ENCODE measurements around the gene ARHGEF2.

ARHGEF2 gene

DNA sequence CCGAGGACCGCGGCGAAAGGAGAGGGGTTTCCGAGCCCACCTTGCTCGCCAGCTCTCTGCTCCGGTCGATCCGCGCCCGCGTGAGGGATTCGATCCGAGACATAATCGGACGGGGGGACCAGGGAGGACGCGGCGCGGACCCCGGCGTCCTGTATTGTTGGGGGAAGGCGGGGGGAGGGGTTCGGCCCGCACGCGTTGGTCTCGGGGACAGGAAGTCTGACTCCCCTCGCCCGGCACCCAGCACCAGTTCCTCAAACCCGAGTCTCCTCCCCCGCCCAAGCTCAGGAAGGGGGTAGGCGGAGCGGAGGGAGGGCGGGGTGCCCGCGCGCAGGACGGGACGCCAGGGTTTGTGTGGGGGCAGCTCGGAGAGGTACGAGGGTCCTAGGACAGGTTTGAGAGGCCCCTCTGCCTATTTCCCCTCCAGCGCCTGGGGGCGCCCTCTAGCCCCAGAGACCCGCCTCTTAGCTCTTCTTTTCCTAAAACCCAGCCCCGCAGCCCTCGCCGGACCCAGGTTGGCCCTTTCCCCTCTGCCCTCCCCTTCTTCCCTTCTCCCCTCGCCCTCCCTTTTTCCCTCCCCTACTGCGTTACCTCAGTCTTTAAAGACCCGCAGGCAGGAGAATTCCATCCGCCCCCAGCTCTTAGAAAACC lies at the start of gene ARHGEF2:
Gene ARHGEF2, minus strand, starts transcription at position 223 of the 648 bp plus-strand sequence. Its CDS starts 120 bp downstream, at position 103.
- DNase-seq, result peak; percentile 76

DNA sequence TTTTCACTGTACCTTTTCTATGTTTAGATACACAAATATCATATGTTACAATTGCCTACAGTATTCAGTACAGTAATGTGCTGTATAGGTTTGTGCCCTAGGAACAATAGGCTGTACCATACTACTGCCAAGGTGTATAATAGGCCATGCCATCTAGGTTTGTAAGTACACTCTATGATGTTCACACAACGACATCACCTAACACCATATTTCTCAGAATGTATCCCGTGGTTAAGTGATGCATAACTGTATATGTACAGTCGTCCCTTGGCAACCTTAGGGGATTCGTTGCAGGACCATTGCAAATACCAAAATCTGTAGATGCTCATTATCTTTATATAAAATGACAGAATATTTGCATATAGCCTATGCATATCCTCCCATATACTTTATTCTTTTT lies 48.2 kb upstream of the ARHGEF2 start:
- DNase-seq, result no peak

DNA sequence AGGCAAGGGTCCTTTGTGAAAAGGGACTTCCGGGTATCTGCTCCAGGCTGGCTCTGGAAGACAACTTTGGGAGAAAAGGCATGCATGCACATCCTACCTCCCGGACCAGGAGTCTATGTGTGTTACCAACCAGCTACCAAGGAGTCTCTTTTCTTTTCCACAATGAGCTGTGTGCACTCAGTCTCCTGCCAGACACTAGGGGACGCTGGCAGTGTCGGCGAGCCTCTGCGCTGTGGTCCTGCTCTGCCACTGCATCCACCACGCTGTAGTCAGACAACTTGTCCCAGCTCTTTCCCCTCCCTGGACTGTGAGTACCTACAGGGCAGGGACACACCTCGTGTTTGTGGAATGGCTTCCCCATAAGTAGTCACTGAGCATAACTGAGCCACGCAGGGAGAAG lies 47.5 kb upstream of the ARHGEF2 start:
- DNase-seq, result no peak

DNA sequence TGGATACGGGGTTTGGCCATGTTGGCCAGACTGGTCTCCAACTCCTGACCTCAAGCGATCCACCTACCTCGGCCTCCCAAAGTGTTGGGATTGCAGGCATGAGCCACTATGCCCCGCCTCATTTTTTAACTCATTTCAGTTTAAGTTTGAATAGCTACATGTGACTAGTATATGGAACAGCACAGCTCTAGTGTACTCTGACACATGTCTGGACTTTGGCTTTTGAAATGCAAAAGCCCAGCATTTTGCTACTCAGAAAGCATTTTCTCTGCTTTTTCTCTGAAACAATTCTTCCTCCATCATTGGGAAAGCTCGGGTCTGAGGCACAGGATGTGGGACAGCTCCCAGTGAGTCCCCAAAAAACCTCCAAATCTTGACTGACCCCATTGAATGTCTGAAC lies 46.5 kb upstream of the ARHGEF2 start:
- no peak for DNase-seq

DNA sequence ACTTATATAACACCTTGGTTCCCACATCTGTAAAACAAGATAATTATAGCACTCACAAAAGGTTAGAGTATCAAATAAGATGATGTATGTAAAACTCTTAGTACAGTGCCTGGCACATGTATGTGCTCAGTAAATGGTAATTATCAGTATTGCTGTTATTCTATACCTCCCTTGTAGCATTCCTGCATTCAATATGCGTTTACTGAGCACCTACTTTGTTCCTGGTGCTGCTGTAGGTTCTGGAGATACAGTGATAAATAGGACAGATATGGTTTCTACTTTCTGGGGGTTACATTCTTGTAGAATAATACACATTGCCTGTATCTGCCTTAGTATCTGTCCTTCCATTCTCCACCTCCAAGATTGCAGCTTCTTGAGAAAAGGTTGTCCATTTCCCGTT lies 43.6 kb upstream of the ARHGEF2 start:
- no peak for DNase-seq

DNA sequence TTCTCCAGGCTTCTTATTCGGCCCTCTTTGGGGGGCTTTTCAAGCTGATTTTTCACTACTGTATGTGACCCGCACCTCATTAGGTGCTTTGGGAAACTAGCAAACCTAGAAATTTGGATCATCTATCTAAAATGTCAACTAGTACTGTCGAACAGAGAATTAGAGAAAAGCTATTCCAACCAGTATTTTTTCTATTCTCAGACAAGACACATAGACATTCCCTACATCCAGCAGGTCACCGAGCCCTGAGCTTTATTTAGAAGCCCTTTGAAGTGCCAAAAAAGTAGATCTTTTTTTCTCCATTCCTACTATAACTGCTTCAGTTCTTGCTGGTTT lies 42.7 kb upstream of the ARHGEF2 start:
- DNase-seq, result no peak

DNA sequence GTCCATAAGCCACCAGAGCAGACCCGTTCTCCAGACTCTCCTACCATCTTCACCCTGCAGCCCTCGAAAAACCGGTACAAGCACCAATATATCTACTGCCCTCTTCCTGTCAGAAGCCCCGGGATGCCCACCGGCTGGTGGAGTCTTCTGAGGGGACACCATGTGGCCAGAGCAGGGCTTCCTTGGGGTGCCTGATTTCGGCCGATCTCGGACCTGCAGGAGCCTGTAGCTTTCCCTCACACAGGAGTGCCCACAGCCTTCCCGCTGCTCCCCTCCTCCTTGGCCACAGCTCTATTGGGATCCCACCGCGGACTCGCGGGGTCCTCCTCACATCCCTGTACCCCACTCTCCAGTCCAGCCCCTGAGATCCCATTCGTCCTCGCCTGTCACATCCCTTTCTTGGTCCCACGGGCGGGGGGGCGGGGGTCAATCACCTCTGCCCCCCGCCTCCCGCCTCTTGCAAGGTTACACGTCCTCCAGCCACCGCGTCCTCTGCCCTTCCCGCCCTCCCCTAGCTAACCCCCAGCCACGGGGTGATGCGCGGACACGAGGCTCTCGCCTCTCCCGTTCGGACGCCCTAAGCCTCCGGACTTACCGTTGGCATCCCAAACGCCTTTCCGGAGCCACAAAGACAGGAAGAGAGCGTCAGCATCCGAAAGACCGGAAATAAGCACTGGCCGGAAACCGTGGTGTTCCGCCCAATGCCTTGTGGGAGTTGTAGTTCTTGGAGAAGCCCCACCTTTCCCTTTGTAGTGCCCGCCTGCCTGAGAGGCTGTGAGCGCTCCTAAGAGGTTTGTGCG lies 42.1 kb upstream of the ARHGEF2 start, which contains the start of gene SSR2:
Gene SSR2, minus strand, starts transcription at position 659 of the 800 bp plus-strand sequence. CDS start 784 bp downstream, outside the sequence.
- DNase-seq, result peak; percentile 79

DNA sequence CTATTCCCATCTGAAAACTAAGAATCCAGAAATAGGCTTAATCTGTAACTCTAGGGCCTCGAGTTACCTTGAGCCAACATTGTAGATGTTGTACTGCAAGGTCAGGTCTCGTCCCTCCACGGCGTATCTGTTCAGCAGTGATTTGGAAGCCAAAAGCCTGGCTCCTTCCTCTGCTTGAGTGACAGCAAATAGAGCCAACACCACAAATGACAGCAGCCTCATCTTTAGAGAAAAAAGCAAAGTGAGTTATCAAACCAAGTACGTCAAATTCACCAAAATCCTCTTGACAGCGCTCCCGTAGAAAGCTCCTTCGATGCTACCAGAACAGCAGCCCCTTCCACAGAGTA lies 41.6 kb upstream of the ARHGEF2 start:
- DNase-seq, result no peak

DNA sequence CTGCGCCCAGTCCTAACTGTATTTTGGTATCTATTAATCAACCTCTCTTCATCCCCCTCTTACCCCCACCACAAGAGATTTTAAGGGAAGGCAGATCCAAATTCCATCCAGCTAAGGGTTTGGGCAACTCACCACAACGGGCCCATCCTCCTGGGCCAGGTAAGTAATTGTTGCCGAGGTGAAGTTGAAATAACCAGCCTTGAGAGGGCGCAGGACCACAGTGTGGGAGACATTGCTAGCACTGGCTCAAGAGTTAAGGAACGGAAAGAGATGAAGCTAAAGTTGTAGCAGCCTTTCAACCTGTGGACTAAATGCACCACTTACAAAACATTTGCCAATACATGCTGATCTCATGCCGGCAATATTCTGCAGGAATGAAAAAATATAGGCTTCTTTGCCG lies 36.5 kb upstream of the ARHGEF2 start:
- no peak for DNase-seq

DNA sequence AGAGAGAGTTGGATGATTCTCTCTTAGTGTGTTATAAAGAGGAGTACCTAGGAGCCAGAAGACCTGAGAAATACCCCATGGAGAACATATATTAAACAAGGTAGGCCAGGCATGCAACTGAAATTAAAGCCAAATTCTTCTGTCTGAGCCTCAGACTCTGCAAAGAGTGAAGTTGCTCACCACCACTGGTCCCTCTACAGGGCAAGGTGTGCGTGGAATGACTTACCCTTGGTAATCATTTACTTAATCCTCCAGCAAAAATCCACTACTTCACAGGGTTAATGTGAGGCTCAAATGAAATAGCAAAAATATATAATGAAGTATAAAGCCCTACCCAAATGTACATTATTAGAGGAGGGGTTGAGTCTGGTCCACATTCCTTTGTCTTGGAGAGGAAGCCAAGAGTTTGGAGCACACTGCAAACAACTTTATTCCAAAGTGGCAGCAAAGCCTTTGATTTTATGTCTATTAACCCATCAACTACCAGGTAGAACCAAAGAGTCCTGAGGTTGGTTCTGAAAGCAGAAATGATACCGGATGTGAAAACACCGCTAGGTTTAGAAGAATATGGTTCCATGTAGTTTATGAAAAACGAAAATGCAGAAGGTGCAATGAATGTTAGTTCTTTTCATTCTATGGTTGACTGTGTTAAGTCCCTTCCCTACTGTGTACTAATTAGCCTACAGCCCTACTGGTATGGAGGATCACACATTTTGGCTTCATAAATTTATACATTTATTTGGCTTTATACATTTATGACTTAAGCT lies 33.9 kb upstream of the ARHGEF2 start:
- no peak for DNase-seq

DNA sequence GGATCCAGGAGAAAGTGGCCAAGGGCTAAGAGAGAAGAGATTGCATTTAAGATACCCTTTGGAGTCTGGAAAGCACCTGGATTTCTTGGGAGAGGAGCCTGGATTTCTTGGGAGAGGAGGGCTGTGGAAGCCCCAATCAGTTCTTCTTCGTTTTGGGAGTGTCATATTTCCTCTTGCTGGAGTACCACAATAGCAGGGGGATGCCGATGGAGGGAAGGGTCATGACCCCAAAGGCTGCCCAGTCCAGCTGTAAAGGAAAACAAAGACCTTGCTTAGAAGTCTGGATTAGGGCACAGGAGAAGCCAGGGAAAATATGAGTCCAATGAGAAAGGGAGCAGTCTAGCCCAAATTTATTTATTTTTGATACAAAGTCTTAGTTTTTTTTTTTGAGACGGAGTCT lies 31.1 kb upstream of the ARHGEF2 start:
- no peak for DNase-seq

DNA sequence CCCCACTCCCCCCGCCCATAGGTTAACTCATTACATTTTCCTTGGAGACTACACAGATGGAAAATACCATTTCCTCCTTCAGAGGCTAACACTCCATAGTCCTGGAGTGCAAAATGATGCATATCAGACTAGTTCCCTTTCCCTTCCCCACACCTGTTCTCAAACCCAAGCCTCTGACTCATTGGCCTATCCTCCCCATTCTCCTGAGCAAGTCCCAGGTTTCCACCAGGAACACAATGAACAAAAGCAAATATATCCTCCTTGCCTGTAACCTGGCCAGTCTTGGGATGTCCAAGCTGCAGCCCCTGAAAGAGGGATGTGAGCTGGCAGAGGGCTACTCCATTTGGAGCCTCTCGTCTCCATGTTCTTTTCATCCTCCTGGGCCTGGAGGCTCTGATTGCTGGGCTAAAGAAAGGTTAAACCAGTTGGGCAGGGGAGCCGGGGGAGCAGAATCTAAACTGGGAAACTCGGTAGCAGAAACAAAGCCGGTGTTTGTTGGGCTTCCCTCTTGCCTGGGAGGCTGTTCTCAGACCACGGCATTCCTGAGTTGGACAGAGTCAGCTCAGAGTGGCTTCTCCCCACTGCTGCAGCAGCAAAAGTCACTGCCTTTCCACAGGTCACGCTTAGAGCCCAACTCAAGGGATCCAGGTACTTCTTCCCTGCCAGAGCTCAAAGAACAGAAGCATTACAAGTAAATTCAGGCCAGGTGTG lies 28.5 kb upstream of the ARHGEF2 start:
- no peak for DNase-seq

DNA sequence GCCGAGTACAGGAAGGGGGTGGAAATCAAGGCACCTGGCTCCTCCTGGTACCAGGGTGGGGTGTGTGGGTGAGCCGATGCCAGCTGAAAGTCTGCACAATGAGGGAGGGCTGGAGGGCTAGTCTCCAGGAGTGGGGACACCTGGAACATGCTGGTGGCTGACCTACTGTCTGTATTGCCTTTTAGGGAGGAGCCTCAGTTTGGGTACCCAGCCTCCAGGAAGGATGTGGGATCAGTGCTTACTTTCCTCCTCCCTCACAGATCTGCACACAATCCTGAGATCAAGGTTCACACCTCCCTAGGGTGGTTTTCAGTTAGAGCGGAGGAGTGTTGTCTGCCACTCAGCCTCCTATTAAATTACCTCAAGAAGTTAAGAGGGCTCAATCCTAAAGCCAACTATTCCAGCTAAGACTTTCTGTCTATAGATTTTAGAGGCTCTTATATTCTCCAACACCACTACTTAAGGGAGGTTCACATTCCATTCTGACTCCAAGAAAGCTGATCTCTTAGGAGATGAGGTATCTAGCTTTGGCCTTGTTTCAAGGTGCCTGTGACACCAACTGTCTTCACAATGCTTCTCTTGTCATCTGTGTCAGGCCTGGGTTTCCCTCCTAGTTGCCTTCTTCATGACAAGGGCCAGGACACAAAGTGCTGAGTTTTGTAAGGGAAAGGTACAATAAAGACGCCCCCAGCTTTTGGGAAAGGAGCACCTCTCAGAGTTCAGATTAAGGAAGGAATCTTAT lies 26.7 kb upstream of the ARHGEF2 start:
- no peak for DNase-seq

DNA sequence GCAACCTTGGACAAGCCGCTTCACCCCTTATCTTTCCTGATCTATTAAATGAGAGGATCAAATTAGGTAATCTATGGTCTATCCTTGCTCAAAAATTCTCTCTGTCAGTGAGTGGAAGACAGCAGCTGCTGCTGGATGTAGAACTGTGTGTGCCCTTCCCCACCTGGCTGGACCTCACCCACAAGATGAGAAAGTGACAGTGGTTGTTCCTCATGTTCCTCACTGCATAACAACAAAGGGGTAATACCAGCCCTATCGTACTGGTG lies 25.5 kb upstream of the ARHGEF2 start:
- no peak for DNase-seq

DNA sequence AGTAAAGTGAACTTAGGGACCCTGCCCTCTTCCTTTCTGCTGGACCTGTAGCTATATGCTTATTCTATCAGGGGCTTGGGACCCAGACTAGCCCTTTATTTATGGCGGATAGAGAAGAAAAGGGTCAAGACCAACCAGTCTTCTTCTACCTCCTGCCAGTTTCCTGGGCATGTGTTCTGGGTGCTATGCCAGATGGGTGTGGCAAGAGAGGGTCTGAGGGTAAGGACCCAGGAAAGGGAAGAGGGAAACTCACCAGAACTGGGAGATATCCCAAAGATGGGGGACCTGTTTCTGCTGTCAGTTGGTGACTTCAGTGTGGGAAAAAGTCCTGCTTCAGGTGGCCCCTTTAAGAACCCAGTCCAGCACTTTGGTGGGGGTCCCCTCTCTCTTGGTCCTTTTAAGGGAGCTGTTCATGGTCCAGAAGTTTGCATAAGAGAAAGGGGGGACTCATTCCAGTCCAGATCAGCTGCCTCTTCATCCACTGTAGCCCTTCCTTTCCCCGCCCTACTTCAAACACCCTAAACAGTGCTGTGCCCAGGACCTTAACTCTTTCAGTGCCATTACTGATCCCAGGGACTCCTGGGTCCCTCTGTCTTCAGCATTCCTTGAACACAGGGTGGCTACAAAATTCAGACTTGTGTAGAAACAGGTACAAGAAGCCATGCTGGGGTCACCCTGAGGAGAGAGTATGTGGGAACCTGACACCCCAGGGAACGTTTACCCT lies 24.0 kb upstream of the ARHGEF2 start:
- no peak for DNase-seq

DNA sequence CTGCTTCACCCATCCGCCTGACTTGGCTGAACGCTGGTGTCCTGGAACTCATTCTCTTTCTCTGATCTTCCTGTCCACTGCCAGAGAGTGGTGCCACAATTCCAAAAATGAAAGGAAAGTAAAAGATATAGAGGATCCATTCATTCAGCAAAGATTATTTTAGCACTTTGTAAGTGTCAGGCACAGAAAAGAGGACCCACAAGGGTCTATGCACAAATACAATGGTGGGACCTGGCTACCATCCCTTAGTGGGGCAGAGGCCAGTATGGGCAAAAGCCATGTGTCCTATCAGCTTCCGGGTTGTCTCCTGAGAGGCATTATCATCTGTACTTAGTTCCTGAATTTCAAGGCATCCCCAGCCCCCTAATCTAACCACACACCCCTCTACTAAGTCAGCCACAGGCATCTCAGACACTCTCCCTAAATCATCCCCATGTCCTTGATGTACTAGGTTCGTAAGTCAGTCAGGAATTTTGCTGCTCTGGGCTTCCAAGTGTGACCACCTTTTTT lies 23.4 kb upstream of the ARHGEF2 start:
- DNase-seq, result no peak

DNA sequence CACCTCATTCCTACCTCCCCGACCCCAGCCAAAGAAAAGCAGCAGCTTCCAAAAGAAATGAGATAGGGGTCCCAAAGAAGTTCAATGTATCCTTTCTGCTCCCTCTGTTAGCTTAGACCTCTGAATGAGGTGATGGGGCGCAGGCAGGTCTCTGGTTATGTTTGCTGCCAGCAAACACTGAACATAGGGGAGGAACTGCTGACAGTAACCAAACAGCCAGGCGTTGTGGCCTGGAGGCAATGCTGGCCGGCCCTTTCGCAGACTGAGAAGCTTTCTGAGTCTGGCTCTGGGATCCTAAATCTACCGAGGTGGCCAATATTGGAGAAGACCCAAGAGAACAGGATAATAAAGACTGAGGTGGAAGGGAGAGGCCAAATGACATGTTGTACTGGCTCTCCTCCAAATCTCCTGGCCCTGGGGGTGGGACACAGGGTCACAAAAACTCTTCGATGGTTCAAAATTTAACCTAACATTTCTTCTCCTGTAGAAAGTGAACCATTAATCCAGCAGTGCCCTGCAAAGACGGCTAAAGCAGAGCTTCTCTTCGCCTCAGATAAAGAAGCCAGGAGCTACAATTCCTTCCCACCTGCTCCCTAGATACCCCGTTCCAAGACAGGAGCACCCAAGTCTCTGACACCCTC lies 22.8 kb upstream of the ARHGEF2 start:
- no peak for DNase-seq

DNA sequence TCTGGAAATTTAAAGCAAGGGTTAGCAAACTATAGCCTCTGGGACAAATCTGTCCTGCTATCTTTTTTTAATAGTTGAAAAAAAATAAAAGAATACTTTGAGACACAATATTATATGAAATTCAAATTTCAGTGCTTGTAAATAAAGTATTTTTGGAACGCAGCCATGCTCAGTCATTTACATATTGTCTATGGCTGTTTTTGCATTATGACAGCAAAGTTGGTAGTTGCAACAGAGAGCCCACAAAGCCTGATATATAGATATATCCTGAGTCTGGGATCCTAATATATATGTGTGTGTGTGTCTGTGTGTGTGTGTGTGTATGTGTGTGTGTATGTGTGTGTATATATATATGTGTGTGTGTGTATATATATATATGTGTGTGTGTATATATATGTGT lies 21.6 kb upstream of the ARHGEF2 start:
- DNase-seq, result no peak

DNA sequence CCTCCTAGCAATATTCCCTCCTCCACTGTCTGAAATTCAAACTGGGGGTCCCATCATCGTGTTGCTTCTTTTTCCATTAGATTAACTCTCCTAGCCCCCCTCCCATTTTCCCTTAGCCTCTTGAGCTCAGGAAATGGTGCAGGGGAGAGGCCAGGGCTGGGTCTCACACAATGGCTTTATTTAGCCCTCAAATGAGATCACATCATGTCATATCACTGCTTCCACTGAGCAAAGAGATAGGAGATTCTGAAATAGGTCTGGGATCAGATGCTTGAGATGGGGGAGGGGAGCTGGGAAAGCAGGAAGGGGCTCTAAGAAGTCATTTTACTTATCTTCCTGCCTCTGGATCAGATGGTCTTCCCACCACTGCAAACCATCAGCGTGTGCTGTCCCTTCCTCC lies 17.8 kb upstream of the ARHGEF2 start:
- DNase-seq, result no peak

DNA sequence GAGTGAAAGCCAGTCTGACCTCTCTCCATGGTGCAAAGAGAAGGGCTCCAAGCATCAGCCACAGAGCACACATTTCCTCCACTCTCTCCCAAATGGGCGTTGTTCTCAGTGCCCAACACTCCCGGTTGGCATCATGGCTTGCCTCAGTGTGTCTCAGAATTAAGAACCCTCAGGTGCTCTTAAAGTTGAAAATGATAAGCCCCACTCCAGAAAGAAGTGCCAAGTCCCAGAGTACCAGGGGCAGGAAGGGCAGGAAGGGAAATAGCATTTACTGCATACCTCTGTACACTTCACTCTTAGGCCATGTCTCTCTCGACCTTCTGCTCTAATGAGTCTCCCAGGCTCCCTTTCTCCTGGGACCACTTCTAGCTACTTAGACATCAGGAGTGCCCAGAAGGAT lies 15.2 kb upstream of the ARHGEF2 start:
- DNase-seq, result no peak

DNA sequence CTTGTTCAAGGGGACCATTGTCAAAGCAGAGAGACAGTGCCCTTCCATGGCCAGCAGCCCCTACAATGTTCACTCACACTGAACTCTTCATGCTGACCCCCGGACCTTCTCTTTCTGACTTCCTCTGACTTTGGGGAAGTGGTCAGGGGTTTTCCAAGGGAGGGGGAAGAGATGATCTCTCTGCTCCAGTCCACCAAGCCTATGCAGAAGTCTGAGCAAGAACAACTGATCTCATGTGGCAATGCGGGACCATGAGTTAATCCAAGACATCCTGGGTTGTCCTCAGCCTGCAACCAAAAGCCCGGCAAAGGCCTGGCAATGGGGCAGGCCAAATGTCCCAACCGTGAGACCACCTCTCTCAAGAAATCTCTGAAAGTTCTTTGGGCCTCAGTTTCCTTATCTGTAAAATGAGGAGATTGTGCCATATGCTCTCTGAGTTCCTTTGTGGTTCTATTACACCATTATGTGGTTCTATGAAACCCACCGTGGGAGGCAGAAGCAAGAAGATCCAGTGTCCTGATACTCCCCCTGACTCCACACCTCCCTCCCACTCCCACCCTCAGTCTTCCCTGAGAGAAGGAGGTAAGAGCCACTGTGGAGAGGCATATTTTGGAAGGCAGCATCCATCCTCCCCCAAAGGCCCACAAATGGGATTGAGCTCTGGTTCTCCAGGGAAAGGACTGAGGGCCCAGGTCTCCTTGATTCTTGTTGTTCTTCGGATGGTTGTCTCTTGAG lies 11.8 kb upstream of the ARHGEF2 start:
- DNase-seq, result no peak

Data from stimulated activated naive CD4-positive, alpha-beta T cell treated with Interleukin-2 at 50 U/mL for 16 hours (primary cell).